WTC11 (cell line): ENCODE data around the gene ATP2B2. TPM values are rescaled to one million over a fixed set of nuclear protein-coding genes. Genes with fewer than 3 reads are reported as not detected.

Experiments used
- ATAC-seq: fragments of 200-7000 bp; cut with Tn5 transposase; 2 replicates; pipeline ENCODE4 v1.10.0; 2021; ENCODE audit warnings: mild to moderate bottlenecking, moderate library complexity
- CTCF ChIA-PET: fragments of 300-600 bp; sonication (Branson Sonifier 250); formaldehyde crosslinking; loops from one replicate; lab custom pipeline; 2021; ENCODE audit warnings: antibody characterized with exemption; lab: Charles Lee
- POLR2A ChIA-PET: fragments of 350-600 bp; sonication (Branson Sonifier 250); formaldehyde crosslinking; loops from one replicate; lab custom pipeline; 2021; ENCODE audit warnings: antibody characterized with exemption; lab: Charles Lee
- DNase-seq: peaks from one replicate; pipeline ENCODE4 v3.0.0; 2021; ENCODE audit warnings: low spot score
- H3K27ac Mint-ChIP-seq: 2 replicates; pipeline ENCODE4 v1.8.0; 2021; ENCODE audit warnings: mixed read lengths
- H3K27me3 Mint-ChIP-seq: 2 replicates; pipeline ENCODE4 v1.8.0; 2021; ENCODE audit warnings: low read depth, mild to moderate bottlenecking, moderate library complexity, mixed read lengths
- H3K36me3 Mint-ChIP-seq: 2 replicates; pipeline ENCODE4 v1.8.0; 2021; ENCODE audit warnings: mixed read lengths
- H3K4me1 Mint-ChIP-seq: 2 replicates; pipeline ENCODE4 v1.8.0; 2022; ENCODE audit warnings: mixed read lengths
- H3K4me3 Mint-ChIP-seq: 2 replicates; pipeline ENCODE4 v1.8.0; 2021; ENCODE audit warnings: mild to moderate bottlenecking, moderate library complexity, mixed read lengths
- H3K9me3 Mint-ChIP-seq: 2 replicates; pipeline ENCODE4 v1.8.0; 2021; ENCODE audit warnings: mixed read lengths
- ATF1 ChIP-seq: sonication (generic); formaldehyde crosslinking; IDR thresholded peaks from 2 replicates; pipeline ENCODE4 v1.8.1; 2023; ENCODE audit warnings: mild to moderate bottlenecking, moderate library complexity, missing genetic modification reagents
- CREM ChIP-seq: sonication (generic); formaldehyde crosslinking; IDR thresholded peaks from 2 replicates; pipeline ENCODE4 v1.8.1; 2022; ENCODE audit warnings: mild to moderate bottlenecking, missing genetic modification reagents, moderate library complexity
- EMX1 ChIP-seq: fragments of 250-450 bp; sonication (Bioruptor Pico); IDR thresholded peaks from 2 replicates; pipeline ENCODE4 v1.8.0; 2021; ENCODE audit warnings: mild to moderate bottlenecking
- FOXJ3 ChIP-seq: sonication (generic); formaldehyde crosslinking; IDR thresholded peaks from 2 replicates; pipeline ENCODE4 v1.9.0; 2021; ENCODE audit warnings: missing genetic modification reagents, mild to moderate bottlenecking, borderline replicate concordance
- FOXK1 ChIP-seq: sonication (generic); formaldehyde crosslinking; IDR thresholded peaks from 2 replicates; pipeline ENCODE4 v1.8.0; 2022; ENCODE audit warnings: mild to moderate bottlenecking, moderate library complexity, missing genetic modification reagents
- GRHL2 ChIP-seq: fragments of 250-450 bp; sonication (Bioruptor Pico); IDR thresholded peaks from 2 replicates; pipeline ENCODE4 v1.8.0; 2022; ENCODE audit warnings: mild to moderate bottlenecking, moderate library complexity; ENCODE audit not compliant: insufficient replicate concordance, severe bottlenecking
- MXD4 ChIP-seq: fragments of 250-450 bp; sonication (Bioruptor Pico); IDR thresholded peaks from 2 replicates; pipeline ENCODE4 v1.8.0; 2021; ENCODE audit warnings: mild to moderate bottlenecking, moderate library complexity, borderline replicate concordance
- MYBL2 ChIP-seq: sonication (generic); formaldehyde crosslinking; IDR thresholded peaks from 2 replicates; pipeline ENCODE4 v1.8.1; 2023; ENCODE audit warnings: mild to moderate bottlenecking, moderate library complexity, missing genetic modification reagents
- NR3C1 ChIP-seq: sonication (generic); formaldehyde crosslinking; conservative IDR thresholded peaks from 2 replicates; pipeline ENCODE4 v1.8.1; 2023; ENCODE audit warnings: low read depth, mild to moderate bottlenecking, missing genetic modification reagents
- OVOL2 ChIP-seq: fragments of 250-450 bp; sonication (Bioruptor Pico); IDR thresholded peaks from 2 replicates; pipeline ENCODE4 v1.9.0; 2021; ENCODE audit warnings: mild to moderate bottlenecking, borderline replicate concordance
- RORB ChIP-seq: fragments of 250-450 bp; sonication (Bioruptor Pico); IDR thresholded peaks from 2 replicates; pipeline ENCODE4 v1.9.0; 2021; ENCODE audit warnings: mild to moderate bottlenecking
- SMAD3 ChIP-seq: sonication (generic); formaldehyde crosslinking; IDR thresholded peaks from 2 replicates; pipeline ENCODE4 v1.8.0; 2022; ENCODE audit warnings: missing genetic modification reagents, mild to moderate bottlenecking, borderline replicate concordance
- TEAD1 ChIP-seq: sonication (generic); formaldehyde crosslinking; IDR thresholded peaks from 2 replicates; pipeline ENCODE4 v1.8.0; 2022; ENCODE audit warnings: mild to moderate bottlenecking, missing genetic modification reagents
- ZBTB21 ChIP-seq: sonication (generic); formaldehyde crosslinking; IDR thresholded peaks from 2 replicates; pipeline ENCODE4 v1.8.1; 2023; ENCODE audit warnings: mild to moderate bottlenecking, missing genetic modification reagents, borderline replicate concordance
- ZNF423 ChIP-seq: fragments of 250-450 bp; sonication (Bioruptor Pico); IDR thresholded peaks from 2 replicates; pipeline ENCODE4 v2.1.2; 2022; ENCODE audit warnings: mild to moderate bottlenecking, moderate library complexity
- total RNA-seq: library from RNA; stranded (reverse); gene quantifications from 3 replicates; pipeline ENCODE4 v1.2.3, GENCODE V29; 2021
- TF ChIP-seq, protein P1 (sequence below): sonication (generic); formaldehyde crosslinking; IDR thresholded peaks from 2 replicates; pipeline ENCODE4 v1.8.1; 2022; ENCODE audit warnings: mild to moderate bottlenecking, missing genetic modification reagents, moderate library complexity, borderline replicate concordance
- TF ChIP-seq, protein P2 (sequence below): sonication (generic); formaldehyde crosslinking; IDR thresholded peaks from 2 replicates; pipeline ENCODE4 v1.8.0; 2022; ENCODE audit warnings: missing genetic modification reagents
- TF ChIP-seq, protein P3 (sequence below): sonication (generic); formaldehyde crosslinking; IDR thresholded peaks from 2 replicates; pipeline ENCODE4 v1.8.1; 2022; ENCODE audit warnings: mild to moderate bottlenecking, moderate library complexity, missing genetic modification reagents
- TF ChIP-seq, protein P4 (sequence below): sonication (generic); formaldehyde crosslinking; IDR thresholded peaks from 2 replicates; pipeline ENCODE4 v1.8.1; 2023; ENCODE audit warnings: mild to moderate bottlenecking, missing genetic modification reagents
- TF ChIP-seq, protein P5 (sequence below): sonication (generic); formaldehyde crosslinking; IDR thresholded peaks from 2 replicates; pipeline ENCODE4 v1.8.0; 2022; ENCODE audit warnings: mild to moderate bottlenecking, missing genetic modification reagents
- TF ChIP-seq, protein P6 (sequence below): sonication (generic); formaldehyde crosslinking; IDR thresholded peaks from 2 replicates; pipeline ENCODE4 v1.8.0; 2022; ENCODE audit warnings: mild to moderate bottlenecking, missing genetic modification reagents
- TF ChIP-seq, protein P7 (sequence below): fragments of 250-450 bp; sonication (Bioruptor Pico); IDR thresholded peaks from 2 replicates; pipeline ENCODE4 v1.9.0; 2021; ENCODE audit warnings: moderate library complexity, mild to moderate bottlenecking, inconsistent platforms, borderline replicate concordance

The ATP2B2 gene
- total RNA-seq, 1 experiment from 2014 or later, result 0.48 TPM

DNA sequence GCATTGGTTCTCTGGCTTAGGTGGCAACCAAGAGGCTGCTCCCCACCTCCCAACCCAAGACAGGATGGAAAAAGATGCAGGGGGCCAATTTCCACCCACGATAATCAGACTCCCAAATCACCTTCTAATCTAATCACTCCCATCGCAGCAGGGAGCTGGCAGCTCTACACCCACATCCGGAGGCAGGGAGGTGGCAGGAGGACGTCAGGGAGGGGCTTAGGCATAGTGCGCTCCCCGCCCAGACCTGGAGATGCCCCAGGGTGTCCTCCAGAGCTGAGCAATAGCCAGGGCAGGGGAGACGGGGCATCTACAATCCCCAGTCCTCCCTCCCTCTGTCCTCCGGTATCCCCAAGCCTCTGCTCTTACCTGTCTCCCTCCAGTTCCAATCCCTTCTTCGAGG is 114.0 kb downstream of the ATP2B2 start:
- TF ChIP-seq ZNF423 (CRISPR knock-in tag) (no peak), ATF1 (no peak), MYBL2 (no peak), OVOL2 (CRISPR knock-in tag) (no peak), FOXK1 (CRISPR knock-in tag) (no peak), MXD4 (no peak)
- TF ChIP-seq, protein P1, sequence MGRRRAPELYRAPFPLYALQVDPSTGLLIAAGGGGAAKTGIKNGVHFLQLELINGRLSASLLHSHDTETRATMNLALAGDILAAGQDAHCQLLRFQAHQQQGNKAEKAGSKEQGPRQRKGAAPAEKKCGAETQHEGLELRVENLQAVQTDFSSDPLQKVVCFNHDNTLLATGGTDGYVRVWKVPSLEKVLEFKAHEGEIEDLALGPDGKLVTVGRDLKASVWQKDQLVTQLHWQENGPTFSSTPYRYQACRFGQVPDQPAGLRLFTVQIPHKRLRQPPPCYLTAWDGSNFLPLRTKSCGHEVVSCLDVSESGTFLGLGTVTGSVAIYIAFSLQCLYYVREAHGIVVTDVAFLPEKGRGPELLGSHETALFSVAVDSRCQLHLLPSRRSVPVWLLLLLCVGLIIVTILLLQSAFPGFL, result no peak
- TF ChIP-seq, protein P2, sequence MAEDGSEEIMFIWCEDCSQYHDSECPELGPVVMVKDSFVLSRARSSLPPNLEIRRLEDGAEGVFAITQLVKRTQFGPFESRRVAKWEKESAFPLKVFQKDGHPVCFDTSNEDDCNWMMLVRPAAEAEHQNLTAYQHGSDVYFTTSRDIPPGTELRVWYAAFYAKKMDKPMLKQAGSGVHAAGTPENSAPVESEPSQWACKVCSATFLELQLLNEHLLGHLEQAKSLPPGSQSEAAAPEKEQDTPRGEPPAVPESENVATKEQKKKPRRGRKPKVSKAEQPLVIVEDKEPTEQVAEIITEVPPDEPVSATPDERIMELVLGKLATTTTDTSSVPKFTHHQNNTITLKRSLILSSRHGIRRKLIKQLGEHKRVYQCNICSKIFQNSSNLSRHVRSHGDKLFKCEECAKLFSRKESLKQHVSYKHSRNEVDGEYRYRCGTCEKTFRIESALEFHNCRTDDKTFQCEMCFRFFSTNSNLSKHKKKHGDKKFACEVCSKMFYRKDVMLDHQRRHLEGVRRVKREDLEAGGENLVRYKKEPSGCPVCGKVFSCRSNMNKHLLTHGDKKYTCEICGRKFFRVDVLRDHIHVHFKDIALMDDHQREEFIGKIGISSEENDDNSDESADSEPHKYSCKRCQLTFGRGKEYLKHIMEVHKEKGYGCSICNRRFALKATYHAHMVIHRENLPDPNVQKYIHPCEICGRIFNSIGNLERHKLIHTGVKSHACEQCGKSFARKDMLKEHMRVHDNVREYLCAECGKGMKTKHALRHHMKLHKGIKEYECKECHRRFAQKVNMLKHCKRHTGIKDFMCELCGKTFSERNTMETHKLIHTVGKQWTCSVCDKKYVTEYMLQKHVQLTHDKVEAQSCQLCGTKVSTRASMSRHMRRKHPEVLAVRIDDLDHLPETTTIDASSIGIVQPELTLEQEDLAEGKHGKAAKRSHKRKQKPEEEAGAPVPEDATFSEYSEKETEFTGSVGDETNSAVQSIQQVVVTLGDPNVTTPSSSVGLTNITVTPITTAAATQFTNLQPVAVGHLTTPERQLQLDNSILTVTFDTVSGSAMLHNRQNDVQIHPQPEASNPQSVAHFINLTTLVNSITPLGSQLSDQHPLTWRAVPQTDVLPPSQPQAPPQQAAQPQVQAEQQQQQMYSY (CRISPR knock-in tag), result no peak
- H3K36me3 Mint-ChIP-seq, result peaks cover 18% of the 10 kb centered on the region
- no peak overlapping the region for H3K4me3 Mint-ChIP-seq
- H3K9me3 Mint-ChIP-seq, result peaks cover 36% of the 10 kb centered on the region
- H3K27me3 Mint-ChIP-seq, result peaks cover 11% of the 10 kb centered on the region
- no peak overlapping the region for H3K27ac Mint-ChIP-seq
- ChIA-PET POLR2A (no interaction called here), CTCF (no interaction called here)
- DNase-seq (no peak), ATAC-seq (no peak)
- peaks cover 28% of the 10 kb centered on the region for H3K4me1 Mint-ChIP-seq

DNA sequence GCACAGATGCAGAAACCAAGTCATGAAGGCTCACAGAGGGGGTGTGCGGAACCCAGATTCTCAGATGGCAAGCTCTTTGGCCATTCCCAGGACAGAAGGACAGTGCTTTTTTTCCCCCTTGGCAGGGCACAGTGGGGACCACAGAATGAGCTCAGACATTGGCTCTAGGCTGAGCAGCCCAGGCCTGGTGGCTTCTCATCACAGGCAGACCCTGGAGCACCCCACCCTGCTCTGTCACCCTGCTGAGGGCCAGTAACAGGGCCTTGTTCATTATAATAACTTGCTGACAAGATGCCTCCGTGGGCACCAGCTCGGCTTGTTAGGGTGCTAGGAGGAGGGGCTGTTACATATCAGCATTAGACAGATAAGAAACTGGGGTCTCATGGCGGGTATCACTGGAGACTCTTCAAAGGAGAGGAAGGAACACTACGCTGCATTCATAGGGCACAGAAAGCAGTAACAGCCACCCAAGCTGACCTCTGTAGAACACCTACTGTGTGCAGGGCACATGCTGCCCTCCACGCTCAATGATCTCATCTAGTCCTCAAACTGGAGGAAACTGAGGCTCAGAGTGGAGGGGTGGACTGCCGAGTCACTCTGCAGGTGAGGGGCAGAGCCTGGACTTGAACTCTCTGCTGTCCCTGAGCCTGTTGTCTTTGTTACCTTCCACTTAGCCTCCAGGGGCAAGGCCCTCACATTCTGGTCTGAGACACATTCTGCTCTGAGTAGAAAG is 114.6 kb downstream of the ATP2B2 start:
- Mint-ChIP-seq H3K27ac (no peak overlapping the region), H3K36me3 (peaks cover 18% of the 10 kb centered on the region), H3K4me1 (peaks cover 23% of the 10 kb centered on the region), H3K9me3 (peaks cover 42% of the 10 kb centered on the region), H3K27me3 (peaks cover 11% of the 10 kb centered on the region), H3K4me3 (no peak overlapping the region)
- DNase-seq (no peak), ATAC-seq (no peak)
- POLR2A ChIA-PET, result no interaction called here
- CTCF ChIA-PET, result no interaction called here
- TF ChIP-seq, protein P3, sequence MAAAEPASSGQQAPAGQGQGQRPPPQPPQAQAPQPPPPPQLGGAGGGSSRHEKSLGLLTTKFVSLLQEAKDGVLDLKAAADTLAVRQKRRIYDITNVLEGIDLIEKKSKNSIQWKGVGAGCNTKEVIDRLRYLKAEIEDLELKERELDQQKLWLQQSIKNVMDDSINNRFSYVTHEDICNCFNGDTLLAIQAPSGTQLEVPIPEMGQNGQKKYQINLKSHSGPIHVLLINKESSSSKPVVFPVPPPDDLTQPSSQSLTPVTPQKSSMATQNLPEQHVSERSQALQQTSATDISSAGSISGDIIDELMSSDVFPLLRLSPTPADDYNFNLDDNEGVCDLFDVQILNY (CRISPR knock-in tag), result no peak
- no peak for TF ChIP-seq EMX1
- TF ChIP-seq FOXJ3 (CRISPR knock-in tag), result no peak
- no peak for TF ChIP-seq ZNF423 (CRISPR knock-in tag)
- TF ChIP-seq, protein P4, sequence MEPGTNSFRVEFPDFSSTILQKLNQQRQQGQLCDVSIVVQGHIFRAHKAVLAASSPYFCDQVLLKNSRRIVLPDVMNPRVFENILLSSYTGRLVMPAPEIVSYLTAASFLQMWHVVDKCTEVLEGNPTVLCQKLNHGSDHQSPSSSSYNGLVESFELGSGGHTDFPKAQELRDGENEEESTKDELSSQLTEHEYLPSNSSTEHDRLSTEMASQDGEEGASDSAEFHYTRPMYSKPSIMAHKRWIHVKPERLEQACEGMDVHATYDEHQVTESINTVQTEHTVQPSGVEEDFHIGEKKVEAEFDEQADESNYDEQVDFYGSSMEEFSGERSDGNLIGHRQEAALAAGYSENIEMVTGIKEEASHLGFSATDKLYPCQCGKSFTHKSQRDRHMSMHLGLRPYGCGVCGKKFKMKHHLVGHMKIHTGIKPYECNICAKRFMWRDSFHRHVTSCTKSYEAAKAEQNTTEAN (CRISPR knock-in tag), result no peak
- no peak for TF ChIP-seq OVOL2 (CRISPR knock-in tag)
- no peak for TF ChIP-seq CREM (CRISPR knock-in tag)
- TF ChIP-seq, protein P5, sequence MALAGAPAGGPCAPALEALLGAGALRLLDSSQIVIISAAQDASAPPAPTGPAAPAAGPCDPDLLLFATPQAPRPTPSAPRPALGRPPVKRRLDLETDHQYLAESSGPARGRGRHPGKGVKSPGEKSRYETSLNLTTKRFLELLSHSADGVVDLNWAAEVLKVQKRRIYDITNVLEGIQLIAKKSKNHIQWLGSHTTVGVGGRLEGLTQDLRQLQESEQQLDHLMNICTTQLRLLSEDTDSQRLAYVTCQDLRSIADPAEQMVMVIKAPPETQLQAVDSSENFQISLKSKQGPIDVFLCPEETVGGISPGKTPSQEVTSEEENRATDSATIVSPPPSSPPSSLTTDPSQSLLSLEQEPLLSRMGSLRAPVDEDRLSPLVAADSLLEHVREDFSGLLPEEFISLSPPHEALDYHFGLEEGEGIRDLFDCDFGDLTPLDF, result no peak
- no peak for TF ChIP-seq GRHL2
- TF ChIP-seq ZBTB21 (CRISPR knock-in tag), result no peak
- TF ChIP-seq, protein P6, sequence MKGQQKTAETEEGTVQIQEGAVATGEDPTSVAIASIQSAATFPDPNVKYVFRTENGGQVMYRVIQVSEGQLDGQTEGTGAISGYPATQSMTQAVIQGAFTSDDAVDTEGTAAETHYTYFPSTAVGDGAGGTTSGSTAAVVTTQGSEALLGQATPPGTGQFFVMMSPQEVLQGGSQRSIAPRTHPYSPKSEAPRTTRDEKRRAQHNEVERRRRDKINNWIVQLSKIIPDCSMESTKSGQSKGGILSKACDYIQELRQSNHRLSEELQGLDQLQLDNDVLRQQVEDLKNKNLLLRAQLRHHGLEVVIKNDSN (CRISPR knock-in tag), result no peak
- no peak for TF ChIP-seq RORB
- TF ChIP-seq, protein P7, sequence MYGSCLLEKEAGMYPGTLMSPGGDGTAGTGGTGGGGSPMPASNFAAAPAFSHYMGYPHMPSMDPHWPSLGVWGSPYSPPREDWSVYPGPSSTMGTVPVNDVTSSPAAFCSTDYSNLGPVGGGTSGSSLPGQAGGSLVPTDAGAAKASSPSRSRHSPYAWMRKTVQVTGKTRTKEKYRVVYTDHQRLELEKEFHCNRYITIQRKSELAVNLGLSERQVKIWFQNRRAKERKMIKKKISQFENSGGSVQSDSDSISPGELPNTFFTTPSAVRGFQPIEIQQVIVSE (CRISPR knock-in tag), result no peak
- TF ChIP-seq TEAD1 (CRISPR knock-in tag), result no peak
- no peak for TF ChIP-seq NR3C1 (CRISPR knock-in tag)
- TF ChIP-seq SMAD3 (CRISPR knock-in tag), result no peak
